Spleen (tissue), 7 donors: ENCODE data around the gene COL9A2.

Experiments used
- POLR2A ChIP-seq, 3 donors: fragments of 450-650 bp; IDR thresholded peaks; one replicate each; pipeline ENCODE4 v1.5.1; 2017; ENCODE audit warnings: antibody characterized with exemption in 3 of 3, mild to moderate bottlenecking in 1 of 3
- POLR2AphosphoS5 ChIP-seq, 3 donors: sonication (generic); formaldehyde crosslinking; IDR thresholded peaks; one replicate each; pipeline ENCODE4 v1.5.1; 2017; ENCODE audit warnings: antibody characterized with exemption in 3 of 3
- TF ChIP-seq, protein P1 (sequence below), 11 experiments: fragments of 200-600 bp in 7 of 11; fragments of 450-650 bp in 4 of 11; sonication (generic) in 4 of 11; IDR thresholded peaks in 8 of 11; conservative IDR thresholded peaks in 3 of 11; 1 replicate in 7 of 11; 2 replicates in 4 of 11; pipeline versions ENCODE4 v1.4.0 to v1.8.0; 2016 to 2021; ENCODE audit warnings: antibody characterized with exemption in 11 of 11, inconsistent platforms in 4 of 11, mild to moderate bottlenecking in 1 of 11
- donor health status: DM: no; HTN: no; CAD: no; lungs with moderate emphysema.
- donor health status: DM: no; HTN: no; CAD: no.
- donor health status: DM: no; HTN: no; CAD: no.

DNA sequence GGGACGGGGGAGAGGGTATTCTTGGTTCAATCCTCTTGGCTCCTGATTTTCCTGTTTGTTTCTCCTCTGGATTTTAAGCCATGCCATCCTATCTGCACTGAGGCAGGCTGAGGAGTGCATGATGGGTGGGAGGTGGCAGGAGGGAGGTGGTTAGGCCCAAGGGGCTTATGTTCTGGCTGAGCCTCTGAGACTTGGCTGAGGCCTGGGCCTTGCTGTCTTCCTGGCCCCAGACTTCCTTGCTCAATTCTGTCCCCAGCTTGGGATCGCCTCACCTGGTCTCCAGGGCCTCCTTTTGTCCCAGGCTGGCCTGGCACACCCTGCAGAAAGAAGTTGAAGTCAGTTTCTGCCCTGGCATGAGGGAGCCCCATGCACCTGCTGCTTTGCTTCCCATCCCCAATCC lies 11.2 kb downstream of the COL9A2 start:
- TF ChIP-seq POLR2AphosphoS5 (IDR thresholded peaks at IDR 0.05): no peak
- TF ChIP-seq, protein P1, sequence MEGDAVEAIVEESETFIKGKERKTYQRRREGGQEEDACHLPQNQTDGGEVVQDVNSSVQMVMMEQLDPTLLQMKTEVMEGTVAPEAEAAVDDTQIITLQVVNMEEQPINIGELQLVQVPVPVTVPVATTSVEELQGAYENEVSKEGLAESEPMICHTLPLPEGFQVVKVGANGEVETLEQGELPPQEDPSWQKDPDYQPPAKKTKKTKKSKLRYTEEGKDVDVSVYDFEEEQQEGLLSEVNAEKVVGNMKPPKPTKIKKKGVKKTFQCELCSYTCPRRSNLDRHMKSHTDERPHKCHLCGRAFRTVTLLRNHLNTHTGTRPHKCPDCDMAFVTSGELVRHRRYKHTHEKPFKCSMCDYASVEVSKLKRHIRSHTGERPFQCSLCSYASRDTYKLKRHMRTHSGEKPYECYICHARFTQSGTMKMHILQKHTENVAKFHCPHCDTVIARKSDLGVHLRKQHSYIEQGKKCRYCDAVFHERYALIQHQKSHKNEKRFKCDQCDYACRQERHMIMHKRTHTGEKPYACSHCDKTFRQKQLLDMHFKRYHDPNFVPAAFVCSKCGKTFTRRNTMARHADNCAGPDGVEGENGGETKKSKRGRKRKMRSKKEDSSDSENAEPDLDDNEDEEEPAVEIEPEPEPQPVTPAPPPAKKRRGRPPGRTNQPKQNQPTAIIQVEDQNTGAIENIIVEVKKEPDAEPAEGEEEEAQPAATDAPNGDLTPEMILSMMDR (IDR thresholded peaks at IDR 0.05 in 8 of 11, conservative IDR thresholded peaks at IDR 0.05 in 3 of 11): no peak
- no peak for TF ChIP-seq POLR2A (IDR thresholded peaks at IDR 0.05)
